GM23338 (cell line): ENCODE results near the gene LMBR1. TPM values are rescaled to one million over a fixed set of nuclear protein-coding genes. Genes with fewer than 3 reads are reported as not detected.

Experiments
- ATAC-seq: fragments of 200-7000 bp; cut with Tn5 transposase; 3 replicates; pipeline ENCODE4 v1.9.1; 2020
- DNase-seq: peaks from one replicate; pipeline ENCODE4 v3.0.0-alpha.2; 2015; ENCODE audit warnings: low spot score
- H2AFZ ChIP-seq: fragments of 200-600 bp; sonication (generic); 2 replicates; pipeline ENCODE4 v1.8.0; 2016; ENCODE audit warnings: antibody characterized with exemption, mild to moderate bottlenecking, moderate library complexity
- H3F3A ChIP-seq: fragments of 200-600 bp; sonication (generic); replicated peaks from 2 replicates; pipeline ENCODE4 v1.8.0; 2017; ENCODE audit warnings: antibody characterized with exemption, mixed run types, low read depth
- H3K27ac ChIP-seq: fragments of 200-600 bp; sonication (generic); 2 replicates; pipeline ENCODE4 v1.6.1; 2016; ENCODE audit warnings: low read depth
- H3K27me3 ChIP-seq: fragments of 200-600 bp; sonication (generic); 2 replicates; pipeline ENCODE4 v1.8.0; 2016; ENCODE audit warnings: mild to moderate bottlenecking, mixed run types, moderate library complexity; ENCODE audit not compliant: insufficient read depth
- H3K36me3 ChIP-seq: fragments of 200-600 bp; sonication (generic); 2 replicates; pipeline ENCODE4 v1.8.0; 2016; ENCODE audit warnings: mild to moderate bottlenecking; ENCODE audit not compliant: insufficient read depth
- H3K4me1 ChIP-seq: fragments of 200-600 bp; sonication (generic); 2 replicates; pipeline ENCODE4 v1.8.0; 2016; ENCODE audit warnings: mild to moderate bottlenecking, moderate library complexity; ENCODE audit not compliant: insufficient read depth
- H3K4me2 ChIP-seq: fragments of 200-600 bp; sonication (generic); 2 replicates; pipeline ENCODE4 v1.7.1; 2017; ENCODE audit warnings: mixed run types
- H3K4me3 ChIP-seq: fragments of 200-600 bp; sonication (generic); 2 replicates; pipeline ENCODE4 v1.6.1; 2016; ENCODE audit warnings: mixed run types
- H3K79me2 ChIP-seq: fragments of 200-600 bp; sonication (generic); replicated peaks from 2 replicates; pipeline ENCODE4 v1.8.0; 2017; ENCODE audit warnings: mild to moderate bottlenecking; ENCODE audit not compliant: insufficient read depth
- H3K9me2 ChIP-seq: fragments of 200-600 bp; sonication (generic); 2 replicates; pipeline ENCODE4 v1.8.0; 2017; ENCODE audit not compliant: insufficient read depth
- H4K20me1 ChIP-seq: fragments of 200-600 bp; sonication (generic); replicated peaks from 2 replicates; pipeline ENCODE4 v1.8.0; 2017; ENCODE audit warnings: mild to moderate bottlenecking; ENCODE audit not compliant: insufficient read depth
- H3K27ac Mint-ChIP-seq: 2 replicates; pipeline ENCODE4 v1.8.0; 2020; ENCODE audit warnings: inconsistent platforms, mild to moderate bottlenecking, moderate library complexity, mixed read lengths
- H3K27me3 Mint-ChIP-seq: 3 replicates; pipeline ENCODE4 v1.8.0; 2022; ENCODE audit warnings: low read depth, mild to moderate bottlenecking, moderate library complexity, mixed read lengths, inconsistent platforms; ENCODE audit not compliant: insufficient read depth, poor library complexity
- H3K36me3 Mint-ChIP-seq: 3 replicates; pipeline ENCODE4 v1.8.0; 2021; ENCODE audit warnings: low read depth, mild to moderate bottlenecking, inconsistent platforms, moderate library complexity, mixed read lengths
- H3K4me1 Mint-ChIP-seq: 3 replicates; pipeline ENCODE4 v1.8.0; 2020; ENCODE audit warnings: mild to moderate bottlenecking, inconsistent platforms, mixed read lengths
- H3K4me3 Mint-ChIP-seq: 3 replicates; pipeline ENCODE4 v1.8.0; 2021; ENCODE audit warnings: moderate library complexity, mild to moderate bottlenecking, inconsistent platforms, mixed read lengths
- H3K9me3 Mint-ChIP-seq: 3 replicates; pipeline ENCODE4 v1.8.0; 2020; ENCODE audit warnings: moderate library complexity, mild to moderate bottlenecking, inconsistent platforms, mixed read lengths
- ETS1 ChIP-seq: IDR thresholded peaks from 2 replicates; pipeline ENCODE4 v1.6.1; 2016; ENCODE audit warnings: antibody characterized with exemption
- EZH2 ChIP-seq: fragments of 200-600 bp; sonication (generic); IDR thresholded peaks from one replicate; pipeline ENCODE4 v1.8.0; 2017; ENCODE audit warnings: antibody characterized with exemption, mild to moderate bottlenecking, low read depth; ENCODE audit not compliant: unreplicated experiment
- NANOG ChIP-seq: IDR thresholded peaks from 2 replicates; pipeline ENCODE4 v1.6.1; 2016; ENCODE audit warnings: antibody characterized with exemption, borderline replicate concordance
- POLR2AphosphoS5 ChIP-seq: IDR thresholded peaks from 2 replicates; pipeline ENCODE4 v1.6.1; 2016; ENCODE audit warnings: antibody characterized with exemption, low read depth
- ZNF331 ChIP-seq: fragments of 250-450 bp; sonication (Bioruptor Pico); IDR thresholded peaks from 2 replicates; pipeline ENCODE4 v1.5.0; 2020; ENCODE audit warnings: low read depth, mild to moderate bottlenecking, moderate library complexity
- polyA plus RNA-seq: library from polyadenylated mRNA; unstranded; fragments of >200 nt; fragmentation: Nextera tagmentation; extraction: Ambion mirVana; gene quantifications from 2 replicates; pipeline ENCODE4 v1.2.1, GENCODE V29; 2016
- total RNA-seq: library from RNA; depleted of rRNA; stranded (reverse); fragments of >200 nt; shearing (Covaris generic); gene quantifications from 2 replicates; pipeline ENCODE4 v1.2.3, GENCODE V29; 2014
- TF ChIP-seq, protein P1 (sequence below): fragments of 250-450 bp; sonication (Bioruptor Pico); IDR thresholded peaks from 2 replicates; pipeline ENCODE4 v1.5.0; 2020; ENCODE audit warnings: mild to moderate bottlenecking, moderate library complexity
- TF ChIP-seq, protein P2 (sequence below), 2 experiments: fragments of 200-600 bp in 1 of 2; sonication (generic) in 1 of 2; conservative IDR thresholded peaks; 2 replicates each; pipeline versions ENCODE4 v1.5.1 to v1.6.1; 2016 to 2017; ENCODE audit warnings: antibody characterized with exemption in 2 of 2, low read depth in 2 of 2, mild to moderate bottlenecking in 2 of 2, moderate library complexity in 1 of 2

LMBR1 gene
- total and polyA plus RNA-seq, 2 experiments from 2014 or later = 21.8 to 90.1 TPM

DNA sequence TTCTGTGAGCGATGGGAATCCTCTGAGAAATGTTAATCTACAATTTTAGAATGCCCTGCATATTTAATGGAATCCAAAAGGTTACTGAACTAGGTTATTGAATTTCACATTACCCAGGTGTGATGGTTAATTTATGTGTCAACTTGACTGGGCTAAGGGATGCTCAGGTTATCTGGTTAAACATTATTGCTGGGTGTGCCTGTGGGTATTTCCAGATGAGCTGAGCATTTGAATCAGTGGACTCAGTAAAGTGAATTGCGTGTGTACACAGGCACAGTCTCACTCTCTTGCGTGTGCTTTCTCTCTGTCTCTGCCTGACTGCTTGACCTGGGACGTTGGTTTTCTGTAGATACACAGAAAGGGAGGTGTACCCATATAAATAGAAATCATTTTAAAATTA is 230.7 kb downstream of the LMBR1 start (continued):
- TF ChIP-seq, protein P1, sequence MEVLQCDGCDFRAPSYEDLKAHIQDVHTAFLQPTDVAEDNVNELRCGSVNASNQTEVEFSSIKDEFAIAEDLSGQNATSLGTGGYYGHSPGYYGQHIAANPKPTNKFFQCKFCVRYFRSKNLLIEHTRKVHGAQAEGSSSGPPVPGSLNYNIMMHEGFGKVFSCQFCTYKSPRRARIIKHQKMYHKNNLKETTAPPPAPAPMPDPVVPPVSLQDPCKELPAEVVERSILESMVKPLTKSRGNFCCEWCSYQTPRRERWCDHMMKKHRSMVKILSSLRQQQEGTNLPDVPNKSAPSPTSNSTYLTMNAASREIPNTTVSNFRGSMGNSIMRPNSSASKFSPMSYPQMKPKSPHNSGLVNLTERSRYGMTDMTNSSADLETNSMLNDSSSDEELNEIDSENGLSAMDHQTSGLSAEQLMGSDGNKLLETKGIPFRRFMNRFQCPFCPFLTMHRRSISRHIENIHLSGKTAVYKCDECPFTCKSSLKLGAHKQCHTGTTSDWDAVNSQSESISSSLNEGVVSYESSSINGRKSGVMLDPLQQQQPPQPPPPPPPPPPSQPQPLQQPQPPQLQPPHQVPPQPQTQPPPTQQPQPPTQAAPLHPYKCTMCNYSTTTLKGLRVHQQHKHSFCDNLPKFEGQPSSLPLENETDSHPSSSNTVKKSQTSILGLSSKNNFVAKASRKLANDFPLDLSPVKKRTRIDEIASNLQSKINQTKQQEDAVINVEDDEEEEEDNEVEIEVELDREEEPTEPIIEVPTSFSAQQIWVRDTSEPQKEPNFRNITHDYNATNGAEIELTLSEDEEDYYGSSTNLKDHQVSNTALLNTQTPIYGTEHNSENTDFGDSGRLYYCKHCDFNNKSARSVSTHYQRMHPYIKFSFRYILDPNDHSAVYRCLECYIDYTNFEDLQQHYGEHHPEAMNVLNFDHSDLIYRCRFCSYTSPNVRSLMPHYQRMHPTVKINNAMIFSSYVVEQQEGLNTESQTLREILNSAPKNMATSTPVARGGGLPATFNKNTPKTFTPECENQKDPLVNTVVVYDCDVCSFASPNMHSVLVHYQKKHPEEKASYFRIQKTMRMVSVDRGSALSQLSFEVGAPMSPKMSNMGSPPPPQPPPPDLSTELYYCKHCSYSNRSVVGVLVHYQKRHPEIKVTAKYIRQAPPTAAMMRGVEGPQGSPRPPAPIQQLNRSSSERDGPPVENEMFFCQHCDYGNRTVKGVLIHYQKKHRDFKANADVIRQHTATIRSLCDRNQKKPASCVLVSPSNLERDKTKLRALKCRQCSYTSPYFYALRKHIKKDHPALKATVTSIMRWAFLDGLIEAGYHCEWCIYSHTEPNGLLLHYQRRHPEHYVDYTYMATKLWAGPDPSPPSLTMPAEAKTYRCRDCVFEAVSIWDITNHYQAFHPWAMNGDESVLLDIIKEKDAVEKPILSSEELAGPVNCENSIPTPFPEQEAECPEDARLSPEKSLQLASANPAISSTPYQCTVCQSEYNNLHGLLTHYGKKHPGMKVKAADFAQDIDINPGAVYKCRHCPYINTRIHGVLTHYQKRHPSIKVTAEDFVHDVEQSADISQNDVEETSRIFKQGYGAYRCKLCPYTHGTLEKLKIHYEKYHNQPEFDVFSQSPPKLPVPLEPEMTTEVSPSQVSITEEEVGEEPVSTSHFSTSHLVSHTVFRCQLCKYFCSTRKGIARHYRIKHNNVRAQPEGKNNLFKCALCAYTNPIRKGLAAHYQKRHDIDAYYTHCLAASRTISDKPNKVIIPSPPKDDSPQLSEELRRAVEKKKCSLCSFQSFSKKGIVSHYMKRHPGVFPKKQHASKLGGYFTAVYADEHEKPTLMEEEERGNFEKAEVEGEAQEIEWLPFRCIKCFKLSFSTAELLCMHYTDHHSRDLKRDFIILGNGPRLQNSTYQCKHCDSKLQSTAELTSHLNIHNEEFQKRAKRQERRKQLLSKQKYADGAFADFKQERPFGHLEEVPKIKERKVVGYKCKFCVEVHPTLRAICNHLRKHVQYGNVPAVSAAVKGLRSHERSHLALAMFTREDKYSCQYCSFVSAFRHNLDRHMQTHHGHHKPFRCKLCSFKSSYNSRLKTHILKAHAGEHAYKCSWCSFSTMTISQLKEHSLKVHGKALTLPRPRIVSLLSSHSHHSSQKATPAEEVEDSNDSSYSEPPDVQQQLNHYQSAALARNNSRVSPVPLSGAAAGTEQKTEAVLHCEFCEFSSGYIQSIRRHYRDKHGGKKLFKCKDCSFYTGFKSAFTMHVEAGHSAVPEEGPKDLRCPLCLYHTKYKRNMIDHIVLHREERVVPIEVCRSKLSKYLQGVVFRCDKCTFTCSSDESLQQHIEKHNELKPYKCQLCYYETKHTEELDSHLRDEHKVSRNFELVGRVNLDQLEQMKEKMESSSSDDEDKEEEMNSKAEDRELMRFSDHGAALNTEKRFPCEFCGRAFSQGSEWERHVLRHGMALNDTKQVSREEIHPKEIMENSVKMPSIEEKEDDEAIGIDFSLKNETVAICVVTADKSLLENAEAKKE = no peak
- no peak for TF ChIP-seq ZNF331 (CRISPR knock-in tag)

GRCh38 chr7:156661637-156662036 is 231.3 kb downstream of the LMBR1 start:
- H3K4me3 Mint-ChIP-seq = no peak overlapping the region
- no peaks in the 10 kb centered on the region for H3F3A ChIP-seq
- H3K79me2 ChIP-seq = no peaks in the 10 kb centered on the region
- H4K20me1 ChIP-seq = no peaks in the 10 kb centered on the region
- H3K36me3 ChIP-seq = no peaks in the 10 kb centered on the region
- H3K27me3 ChIP-seq = no peaks in the 10 kb centered on the region
- no peak overlapping the region for H3K27ac Mint-ChIP-seq
- no peak overlapping the region for H3K4me3 ChIP-seq
- peaks cover 4% of the 10 kb centered on the region; the same call in 1 of the 2 replicates for H3K4me1 ChIP-seq
- no peaks in the 10 kb centered on the region for H3K9me2 ChIP-seq
- no peak overlapping the region for H3K27ac ChIP-seq
- H3K36me3 Mint-ChIP-seq = no peaks in the 10 kb centered on the region
- H3K9me3 Mint-ChIP-seq = no peaks in the 10 kb centered on the region
- DNase-seq = no peak
- H3K4me2 ChIP-seq = no peak overlapping the region
- no peak overlapping the region for H2AFZ ChIP-seq
- peaks cover 3% of the 10 kb centered on the region for H3K27me3 Mint-ChIP-seq
- H3K4me1 Mint-ChIP-seq = peaks cover 28% of the 10 kb centered on the region
- ATAC-seq = no peak
- no peak for TF ChIP-seq EZH2
- TF ChIP-seq ZNF331 (CRISPR knock-in tag) = no peak
- TF ChIP-seq, protein P2, sequence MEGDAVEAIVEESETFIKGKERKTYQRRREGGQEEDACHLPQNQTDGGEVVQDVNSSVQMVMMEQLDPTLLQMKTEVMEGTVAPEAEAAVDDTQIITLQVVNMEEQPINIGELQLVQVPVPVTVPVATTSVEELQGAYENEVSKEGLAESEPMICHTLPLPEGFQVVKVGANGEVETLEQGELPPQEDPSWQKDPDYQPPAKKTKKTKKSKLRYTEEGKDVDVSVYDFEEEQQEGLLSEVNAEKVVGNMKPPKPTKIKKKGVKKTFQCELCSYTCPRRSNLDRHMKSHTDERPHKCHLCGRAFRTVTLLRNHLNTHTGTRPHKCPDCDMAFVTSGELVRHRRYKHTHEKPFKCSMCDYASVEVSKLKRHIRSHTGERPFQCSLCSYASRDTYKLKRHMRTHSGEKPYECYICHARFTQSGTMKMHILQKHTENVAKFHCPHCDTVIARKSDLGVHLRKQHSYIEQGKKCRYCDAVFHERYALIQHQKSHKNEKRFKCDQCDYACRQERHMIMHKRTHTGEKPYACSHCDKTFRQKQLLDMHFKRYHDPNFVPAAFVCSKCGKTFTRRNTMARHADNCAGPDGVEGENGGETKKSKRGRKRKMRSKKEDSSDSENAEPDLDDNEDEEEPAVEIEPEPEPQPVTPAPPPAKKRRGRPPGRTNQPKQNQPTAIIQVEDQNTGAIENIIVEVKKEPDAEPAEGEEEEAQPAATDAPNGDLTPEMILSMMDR (conservative IDR thresholded peaks at IDR 0.05; ENCODE audit: low read depth in 2 of 2) = no peak
- no peak for TF ChIP-seq ETS1
- TF ChIP-seq NANOG = no peak
- TF ChIP-seq, protein P1 = no peak
- no peak for TF ChIP-seq POLR2AphosphoS5
